ENCODE measurements around the gene LIPC.

The LIPC gene

GRCh38 chr15:58438111-58438510 lies 6.3 kb downstream of the LIPC start:
- DNase-seq = no peak

DNA sequence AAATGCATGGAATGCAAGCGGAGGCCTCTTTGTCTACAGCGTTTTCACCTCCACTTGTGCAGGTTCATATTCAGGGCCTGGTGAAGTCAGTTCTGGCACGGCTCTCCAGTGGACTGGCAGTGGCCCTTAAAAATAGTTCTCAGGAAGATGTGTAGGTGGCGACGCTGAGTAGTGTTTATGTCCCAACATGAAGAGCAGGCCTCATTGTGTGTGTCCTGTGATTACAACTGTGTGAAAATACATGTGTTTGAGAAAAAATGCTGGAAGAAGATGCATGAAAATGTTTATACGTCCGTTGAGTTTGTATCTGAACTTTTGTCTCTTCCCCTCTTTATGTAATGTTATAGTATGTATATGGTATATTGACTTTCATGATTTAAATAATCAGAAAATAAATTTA lies 7.2 kb downstream of the LIPC start:
- DNase-seq = peak; percentile 24

- DNase-seq = no peak
These were observed 8.5 kb downstream of the LIPC start for GRCh38 chr15:58440158-58440910.

- DNase-seq = no peak
These were observed 9.1 kb downstream of the LIPC start for GRCh38 chr15:58440922-58441321.

DNA sequence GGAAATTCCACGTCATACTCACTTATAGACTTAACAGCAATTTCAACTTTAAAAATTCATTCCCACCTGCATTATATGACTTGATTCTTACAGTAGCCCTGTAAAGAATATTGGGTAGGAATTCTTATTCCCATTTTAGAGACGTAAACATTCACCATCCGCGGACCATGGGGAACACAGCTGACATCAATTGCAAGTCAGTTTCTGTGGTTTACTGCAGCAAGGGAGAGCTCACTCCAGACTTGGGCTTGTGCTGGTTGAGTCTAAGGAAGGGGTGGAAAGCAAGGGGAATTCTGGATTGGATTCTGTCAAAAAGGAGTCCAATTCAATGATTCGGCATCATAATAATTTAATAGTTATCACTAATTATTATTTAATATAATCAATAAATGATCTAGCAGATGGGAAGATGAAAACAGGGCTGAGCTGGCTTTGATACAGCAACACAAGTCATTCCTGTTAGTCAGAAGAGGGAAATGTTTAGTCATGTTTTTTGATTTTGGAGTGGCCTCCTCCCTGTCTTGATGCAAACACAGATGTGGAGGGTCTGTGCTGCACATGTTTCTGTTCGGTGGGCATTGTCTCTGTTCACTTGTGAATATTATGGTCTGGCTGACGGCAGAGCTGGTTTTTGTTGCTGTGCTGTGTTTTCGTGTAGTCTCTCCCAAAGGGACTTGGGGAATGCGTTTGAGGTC lies 9.7 kb downstream of the LIPC start:
- no peak for DNase-seq

DNA sequence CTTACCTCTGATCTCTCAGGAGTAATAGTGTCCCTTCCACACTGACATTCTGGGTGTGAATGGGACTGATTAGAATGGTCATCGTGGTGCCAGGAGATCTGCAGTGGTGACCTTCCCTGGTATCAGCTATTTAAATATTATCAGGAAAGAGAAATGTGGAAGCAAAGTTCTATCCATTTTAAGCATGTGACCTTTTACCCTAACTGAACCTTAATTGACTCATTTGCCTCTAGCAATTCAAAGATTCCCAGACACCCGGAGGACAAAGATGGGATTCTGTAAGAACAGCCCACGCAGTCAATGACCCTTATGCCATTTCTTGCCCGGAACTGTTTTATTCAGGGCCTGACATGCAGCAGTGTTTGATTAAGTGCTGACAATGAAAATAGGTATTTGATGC lies 10.3 kb downstream of the LIPC start:
- no peak for DNase-seq

GRCh38 chr15:58443308-58443707 lies 11.5 kb downstream of the LIPC start:
- no peak for DNase-seq

DNA sequence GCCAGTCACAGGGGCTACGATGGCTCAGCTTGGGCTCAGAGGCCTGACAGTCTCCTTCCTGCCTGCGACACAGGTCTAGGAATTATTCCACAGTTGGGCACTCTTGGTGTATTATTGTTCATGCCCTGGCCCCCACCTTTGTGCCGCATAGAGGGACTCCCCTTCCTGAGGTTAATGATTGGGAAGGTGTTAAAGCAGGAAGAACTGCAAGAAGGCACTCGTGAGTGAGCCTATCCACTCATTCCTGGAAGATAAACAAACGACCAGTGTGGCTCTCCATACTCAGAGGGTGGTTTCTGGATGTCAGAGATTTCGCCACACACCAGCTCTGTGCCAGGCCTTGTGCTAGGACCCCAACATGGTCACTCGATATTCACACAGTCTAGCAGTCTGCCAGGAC lies 12.3 kb downstream of the LIPC start:
- DNase-seq = no peak

GRCh38 chr15:58444658-58445332 lies 13.0 kb downstream of the LIPC start:
- DNase-seq = no peak

- DNase-seq = no peak
These were observed 14.1 kb downstream of the LIPC start for GRCh38 chr15:58445865-58446264.

DNA sequence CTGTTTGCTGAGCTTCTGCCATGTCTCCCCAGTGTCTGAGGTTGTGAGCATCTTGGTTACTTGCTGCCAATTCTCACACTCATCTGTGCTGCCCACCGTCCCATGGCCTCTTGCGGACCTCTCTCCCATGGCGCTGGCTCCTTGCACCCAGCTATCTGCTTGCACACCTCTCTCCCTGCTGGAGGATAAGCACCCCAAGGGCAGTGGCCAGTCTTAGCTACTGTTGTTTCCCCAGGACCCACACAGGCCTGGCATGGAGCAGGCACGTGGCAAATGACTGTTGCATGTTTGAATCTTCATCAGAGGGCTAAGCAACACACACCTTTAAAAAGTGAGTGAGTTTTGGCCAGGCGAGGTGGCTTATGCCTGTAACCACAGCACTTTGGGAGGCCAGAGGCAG lies 14.7 kb downstream of the LIPC start:
- DNase-seq = no peak

- DNase-seq = no peak
These were observed 15.7 kb downstream of the LIPC start for GRCh38 chr15:58447271-58448010.

DNA sequence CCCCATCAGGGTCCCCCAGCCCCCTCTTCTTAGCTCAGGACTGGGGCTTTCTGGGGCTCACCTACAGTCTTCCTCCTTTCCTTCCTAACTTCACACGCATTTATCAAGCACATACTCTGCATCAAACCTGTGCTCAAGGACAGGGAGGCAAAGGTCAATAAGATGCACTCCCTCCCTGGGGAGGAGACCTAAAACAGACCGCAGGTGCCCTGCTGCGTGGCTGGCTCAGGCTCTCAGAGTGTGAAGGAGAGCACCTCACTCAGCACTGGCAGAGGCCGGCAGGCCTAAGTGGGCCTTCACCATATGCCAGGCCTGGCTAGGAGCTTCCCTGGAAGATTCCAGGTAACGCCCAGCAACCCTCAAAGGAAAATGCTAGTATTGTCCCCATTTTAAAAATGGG lies 16.5 kb downstream of the LIPC start:
- no peak for DNase-seq

DNA sequence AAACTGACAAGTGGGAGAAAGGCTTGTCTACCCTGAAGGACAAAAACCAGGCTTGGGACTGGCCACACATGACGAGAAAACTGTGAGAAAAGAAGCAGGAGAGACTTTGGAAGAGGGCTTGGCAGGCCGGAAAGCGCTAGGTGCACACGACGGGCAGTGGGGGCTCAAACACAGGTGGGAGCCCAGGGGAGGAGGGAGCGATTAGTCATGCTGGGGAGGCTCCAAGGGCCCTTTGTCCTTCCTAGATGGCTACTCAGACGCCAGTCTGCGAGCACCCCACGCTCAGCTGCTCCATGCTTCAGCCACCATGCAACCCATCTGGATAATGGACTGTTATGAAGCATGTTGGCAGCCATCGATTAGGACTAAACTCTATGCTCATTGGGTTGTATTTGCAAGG lies 17.1 kb downstream of the LIPC start:
- DNase-seq = no peak

GRCh38 chr15:58451826-58452225 lies 20.0 kb downstream of the LIPC start:
- no peak for DNase-seq

DNA sequence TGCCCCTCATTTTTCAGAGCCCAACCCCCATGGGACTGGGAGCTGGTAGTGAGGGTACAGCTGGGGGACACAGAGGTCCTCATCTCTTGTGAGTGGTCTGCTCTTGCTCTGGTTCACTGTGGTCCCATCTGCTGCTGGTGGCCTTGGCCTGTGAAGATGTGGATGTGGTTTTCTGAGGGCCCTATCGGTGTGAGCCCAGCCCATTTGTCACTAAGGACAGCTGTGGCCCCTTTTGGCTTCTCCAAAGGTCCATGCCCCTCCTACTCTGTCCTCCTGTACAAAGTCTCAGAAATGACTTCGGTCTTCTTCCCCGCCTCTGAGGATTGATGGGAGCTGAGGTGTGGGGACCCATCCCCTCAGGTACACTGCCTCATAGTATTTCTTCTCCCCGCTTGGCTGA lies 21.0 kb downstream of the LIPC start:
- no peak for DNase-seq

DNA sequence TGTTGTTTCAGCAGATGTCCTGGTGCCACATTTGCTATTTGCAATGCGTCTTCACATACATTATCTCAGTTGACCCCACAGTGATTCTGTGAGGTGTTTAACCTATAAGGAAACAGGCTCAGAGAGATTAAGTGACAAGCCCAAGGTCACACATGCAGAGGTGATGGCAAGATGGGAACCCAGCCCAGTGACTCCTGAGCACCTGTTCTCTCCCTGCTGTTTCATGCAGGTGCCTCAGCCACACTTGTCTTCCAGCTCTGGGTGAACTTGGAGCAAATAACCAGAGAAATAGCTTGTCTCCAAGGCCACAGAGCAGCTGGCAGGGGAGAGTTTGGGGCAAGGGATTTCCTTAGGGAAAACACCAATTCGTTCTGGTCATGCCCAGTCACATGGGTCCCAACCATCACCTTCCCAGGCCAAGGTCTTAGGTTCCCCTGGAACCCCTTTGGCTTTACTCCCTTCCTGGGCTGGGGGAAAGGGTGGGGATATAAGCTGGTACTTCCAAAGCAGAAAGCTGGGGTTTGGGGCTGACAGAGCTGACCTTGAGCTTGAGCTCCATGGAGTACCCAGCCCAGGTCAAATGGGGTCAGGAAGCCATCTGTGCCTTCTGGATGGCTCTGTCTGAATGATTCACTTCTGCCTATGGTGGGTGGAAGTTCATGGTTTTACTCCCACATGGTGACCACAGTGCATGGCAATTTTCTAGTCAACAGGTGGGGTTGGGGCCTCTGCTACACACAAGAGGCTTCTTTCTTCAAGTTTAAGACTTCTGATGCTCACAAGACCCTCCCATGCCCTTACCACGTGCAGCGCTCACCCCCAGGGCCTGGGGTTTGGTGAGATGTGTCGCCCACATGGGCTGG lies 22.4 kb downstream of the LIPC start:
- no peak for DNase-seq

GRCh38 chr15:58454950-58455401 lies 23.2 kb downstream of the LIPC start:
- peak; percentile 54 for DNase-seq

DNA sequence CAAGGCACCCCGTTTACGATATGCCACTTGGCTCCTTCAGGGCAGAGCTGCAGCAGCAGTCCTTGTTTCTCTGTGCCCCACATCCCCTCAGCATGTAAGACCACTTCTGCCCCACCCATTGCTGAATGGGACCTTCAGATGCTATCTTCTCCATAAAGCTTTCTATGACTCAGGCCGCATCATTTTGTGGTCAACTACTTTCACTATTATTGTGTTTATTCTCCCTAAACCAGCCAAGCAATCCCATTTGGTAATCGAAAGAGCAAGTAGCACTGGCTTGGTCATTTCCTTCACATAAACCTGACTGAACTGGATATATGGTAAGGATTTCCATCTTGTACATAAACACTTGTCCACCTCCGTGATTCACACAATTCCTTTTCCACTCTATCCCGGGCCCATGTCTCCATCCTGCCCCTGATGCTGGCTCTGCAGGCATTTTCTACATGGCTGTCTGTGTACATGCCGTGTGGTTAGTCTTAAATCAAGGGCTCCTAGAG lies 25.7 kb downstream of the LIPC start:
- DNase-seq = no peak

DNA sequence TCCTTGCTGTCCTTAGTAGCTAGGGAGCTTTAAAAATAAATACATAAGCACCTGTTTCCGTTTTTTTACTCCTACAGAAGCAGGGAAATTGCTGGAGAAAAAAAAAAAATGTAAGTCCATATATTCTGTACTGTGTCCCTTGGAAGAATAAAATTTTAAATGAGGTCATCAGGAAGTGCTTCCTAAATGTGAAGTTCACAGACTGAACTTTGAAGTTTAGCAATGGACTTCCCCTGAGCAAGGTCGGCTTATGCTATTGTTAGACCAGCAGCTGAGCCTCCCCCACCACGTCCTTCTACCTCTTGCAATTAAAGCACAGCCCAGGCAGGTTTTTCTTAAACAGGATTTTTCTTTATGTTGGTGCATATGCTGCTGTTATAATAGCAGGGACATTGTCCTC lies 26.3 kb downstream of the LIPC start:
- DNase-seq = no peak

DNA sequence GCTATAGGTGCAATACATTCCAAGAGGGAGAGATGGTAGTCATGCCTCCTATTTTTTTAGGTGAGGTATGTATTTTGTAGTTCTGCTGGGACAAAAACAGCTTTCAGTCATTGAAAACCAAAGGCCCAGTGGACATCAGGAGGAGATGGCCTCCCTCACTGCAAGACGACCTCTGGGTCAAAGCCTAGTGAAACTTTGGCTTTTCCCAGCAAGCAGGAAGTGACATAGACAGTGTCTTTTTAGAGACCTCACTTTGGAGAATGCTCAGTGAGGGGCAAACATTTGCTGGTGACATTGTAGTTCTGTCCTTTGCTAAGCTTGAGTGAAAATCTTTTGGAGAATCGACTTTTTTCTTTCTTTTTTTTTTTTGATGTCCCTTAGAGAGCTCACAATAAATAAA lies 27.3 kb downstream of the LIPC start:
- no peak for DNase-seq

DNA sequence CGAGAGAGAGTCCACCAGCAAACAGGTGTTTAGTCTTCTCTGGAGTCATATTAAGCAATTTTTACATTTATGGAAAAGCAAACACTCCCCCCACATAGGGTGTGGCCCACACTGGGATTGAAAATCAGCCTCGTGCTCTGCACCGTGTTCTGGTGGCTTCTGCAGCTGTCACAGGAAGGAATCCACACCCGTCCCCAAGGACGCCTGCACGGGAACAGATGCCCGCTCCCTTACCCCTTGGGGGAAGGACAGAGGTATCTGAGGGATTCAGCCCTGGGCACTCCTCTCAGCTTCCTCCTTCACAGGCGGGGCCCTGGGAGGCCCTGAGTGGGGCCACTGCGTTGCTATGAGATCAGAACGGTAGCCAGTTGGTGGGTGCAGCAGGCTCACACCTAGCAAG lies 27.8 kb downstream of the LIPC start:
- DNase-seq = no peak

Data from NCI-H774 (cell line).